CD4-positive, alpha-beta T cell treated with Interleukin-6 at 100 ng/mL for 8 hours (primary cell): ENCODE data around the gene SCYGR2.
"Not testable (repeated sequence)": the region's sequence is repeated elsewhere in the genome, so short reads cannot be mapped to it uniquely, and the experiment has no call there.

Source experiments
- DNase-seq: peaks from one replicate; pipeline ENCODE4 v3.0.0-alpha.2; 2020; ENCODE audit warnings: mixed read lengths, low spot score

SCYGR2 gene

GRCh38 chr2:227598835-227599503 lies at the start of gene SCYGR2:
SCYGR2 (plus strand) TSS chr2:227598893; CDS start chr2:227598893, 0 bp downstream.
- DNase-seq, result not testable (repeated sequence)

GRCh38 chr2:227551836-227552235 lies 46.9 kb upstream of the SCYGR2 start:
- DNase-seq, result no peak

- no peak for DNase-seq
Observed at GRCh38 chr2:227562581-227562980, 36.1 kb upstream of the SCYGR2 start.

- no peak for DNase-seq
Observed at GRCh38 chr2:227565080-227565479, 33.6 kb upstream of the SCYGR2 start.

- no peak for DNase-seq
Observed at GRCh38 chr2:227566012-227566411, 32.7 kb upstream of the SCYGR2 start.

- no peak for DNase-seq
Observed at GRCh38 chr2:227568852-227569169, 29.9 kb upstream of the SCYGR2 start.

GRCh38 chr2:227570615-227571014 lies 28.1 kb upstream of the SCYGR2 start:
- no peak for DNase-seq

GRCh38 chr2:227576110-227576509 lies 22.6 kb upstream of the SCYGR2 start:
- DNase-seq, result no peak

- DNase-seq, result no peak
Observed at GRCh38 chr2:227576812-227577211, 21.9 kb upstream of the SCYGR2 start.

- no peak for DNase-seq
Observed at GRCh38 chr2:227577555-227577954, 21.1 kb upstream of the SCYGR2 start.

GRCh38 chr2:227578642-227579041 lies 20.1 kb upstream of the SCYGR2 start:
- no peak for DNase-seq

GRCh38 chr2:227579791-227580190 lies 18.9 kb upstream of the SCYGR2 start:
- no peak for DNase-seq

GRCh38 chr2:227582369-227582768 lies 16.3 kb upstream of the SCYGR2 start:
- no peak for DNase-seq

GRCh38 chr2:227592694-227593387 lies 5.9 kb upstream of the SCYGR2 start:
- no peak for DNase-seq

GRCh38 chr2:227595797-227596196 lies 2.9 kb upstream of the SCYGR2 start:
- DNase-seq, result no peak

- DNase-seq, result no peak
Observed at GRCh38 chr2:227597036-227597435, 1.7 kb upstream of the SCYGR2 start.

GRCh38 chr2:227597998-227598397 lies 695 bp upstream of the SCYGR2 start:
- DNase-seq, result no peak

- DNase-seq, result no peak
Observed at GRCh38 chr2:227602358-227602757, 3.7 kb downstream of the SCYGR2 start.

- DNase-seq, result no peak
Observed at GRCh38 chr2:227606476-227606875, 7.8 kb downstream of the SCYGR2 start.

GRCh38 chr2:227607941-227608340 lies 9.2 kb downstream of the SCYGR2 start:
- DNase-seq, result no peak

- DNase-seq, result no peak
Observed at GRCh38 chr2:227608561-227609338, 10.1 kb downstream of the SCYGR2 start.

GRCh38 chr2:227610123-227610522 lies 11.4 kb downstream of the SCYGR2 start:
- DNase-seq, result no peak
